HG03045 (cell line): ENCODE measurements around the gene MYADML2.
A peak's percentile ranks its signal among the peaks of the same experiment; 100 is the strongest.

Experiments
- ATAC-seq: cut with Tn5 transposase; IDR thresholded peaks from one replicate; pipeline ENCODE4 v1.9.1; 2021; ENCODE audit warnings: mild to moderate bottlenecking, moderate library complexity; ENCODE audit not compliant: unreplicated experiment

Gene MYADML2

DNA sequence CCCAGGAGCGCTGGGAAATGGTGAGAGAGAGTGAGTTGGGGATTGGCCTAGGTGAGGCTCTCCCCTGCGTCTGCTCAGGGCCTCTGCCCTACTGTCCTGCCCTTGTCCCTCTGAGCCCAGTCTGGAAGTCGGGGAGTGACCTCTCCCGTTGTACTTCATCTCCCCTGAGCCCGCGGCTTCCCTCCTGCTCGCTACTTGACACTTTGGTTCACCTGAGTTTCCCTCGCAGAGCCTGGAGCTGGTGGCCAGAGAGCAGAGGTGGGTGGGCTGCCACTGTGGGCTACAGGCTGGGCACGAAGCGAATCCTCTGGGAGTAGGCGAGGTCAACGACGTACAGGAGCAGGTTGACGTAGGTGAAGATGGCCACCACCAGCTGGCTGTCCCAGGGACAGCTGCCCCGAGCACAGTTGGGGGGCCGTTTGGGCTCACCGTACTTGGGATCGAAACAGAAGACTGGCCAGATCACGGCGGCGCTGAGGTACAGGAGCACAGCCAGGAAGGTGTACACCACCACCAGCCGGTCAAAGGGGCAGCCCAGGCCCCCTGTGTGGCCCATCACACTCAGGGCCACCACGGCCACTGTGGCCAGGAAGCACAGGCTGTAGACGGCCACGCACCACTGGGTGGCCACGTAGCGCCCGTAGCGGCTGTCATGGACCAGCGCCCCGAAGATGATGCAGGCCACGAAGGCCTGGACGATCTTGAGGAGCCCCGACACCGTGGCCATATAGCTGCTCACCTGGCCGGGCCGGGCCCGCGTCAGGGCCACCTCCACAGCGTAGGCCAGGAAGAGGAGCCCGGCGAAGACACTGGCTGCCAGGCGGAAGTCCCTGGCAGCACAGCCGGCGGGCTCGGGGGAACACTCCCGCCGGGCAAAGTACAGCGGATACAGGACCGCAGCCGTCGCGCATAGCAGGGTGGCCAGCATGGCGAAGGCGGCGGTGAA is 6.2 kb downstream of the MYADML2 start:
- no peak for ATAC-seq

DNA sequence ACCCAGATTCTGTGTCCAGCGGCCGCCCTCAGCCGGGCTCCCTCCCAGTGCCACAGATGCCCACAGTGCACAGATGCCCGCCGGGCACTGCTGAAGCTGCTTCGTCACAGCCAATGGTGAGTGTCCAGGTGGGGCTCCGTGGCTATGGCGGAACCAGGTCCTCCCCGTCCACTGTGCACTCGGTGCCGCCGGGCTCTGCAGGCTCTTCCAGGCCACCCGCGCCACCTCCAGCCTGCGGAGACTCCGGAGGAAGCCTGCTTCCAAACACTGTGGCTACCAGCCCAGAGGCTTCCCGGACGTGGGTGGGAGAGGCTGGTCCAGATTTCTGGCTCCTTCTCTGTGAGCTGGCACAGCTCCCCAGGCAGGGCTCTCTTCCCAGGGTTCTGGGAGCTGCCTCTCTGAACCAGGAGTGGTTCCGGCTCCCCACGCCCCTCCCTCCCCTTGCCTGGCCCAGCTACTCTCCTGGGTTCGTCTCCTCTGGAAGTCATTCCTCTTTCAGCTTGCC is 7.1 kb downstream of the MYADML2 start:
- ATAC-seq: no peak

DNA sequence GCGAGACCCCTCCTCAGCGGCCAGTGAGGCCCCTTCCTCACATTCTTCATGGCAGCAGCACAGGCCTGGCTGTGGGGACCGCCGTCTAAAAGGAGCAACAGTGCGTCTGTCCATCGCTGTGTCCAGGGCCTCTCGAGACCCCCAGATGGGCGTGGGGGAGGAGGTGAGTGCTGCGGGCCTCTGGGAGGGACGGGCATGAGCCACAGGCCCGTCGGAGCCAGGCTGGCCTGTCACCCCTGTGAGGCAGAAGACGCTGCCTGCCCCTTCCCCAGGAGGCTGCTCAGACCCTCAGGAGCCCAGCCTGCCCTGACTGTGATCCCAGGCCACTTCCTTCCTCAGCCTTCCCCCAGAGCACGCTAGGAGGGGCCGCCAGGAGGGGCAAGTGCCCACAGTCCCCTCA is 7.8 kb downstream of the MYADML2 start:
- no peak for ATAC-seq

DNA sequence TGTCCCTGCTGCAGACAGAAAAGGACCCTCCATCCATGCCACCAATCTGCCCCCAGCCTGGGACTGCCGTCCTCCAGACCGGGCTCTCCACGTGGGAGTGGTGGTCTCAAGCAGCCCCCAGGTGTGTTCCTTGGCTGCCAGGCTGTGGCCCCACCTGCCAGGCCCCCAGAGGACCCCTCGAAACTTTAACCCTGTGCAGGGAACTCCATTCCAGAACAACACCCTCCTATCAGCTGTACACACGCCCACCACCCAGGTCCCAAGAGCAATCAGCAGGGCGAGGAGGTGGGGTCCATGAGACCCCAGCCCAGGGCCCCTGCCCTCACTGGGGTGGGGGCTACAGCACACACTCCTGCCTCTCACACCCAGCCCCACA is 11.3 kb downstream of the MYADML2 start:
- ATAC-seq: no peak

DNA sequence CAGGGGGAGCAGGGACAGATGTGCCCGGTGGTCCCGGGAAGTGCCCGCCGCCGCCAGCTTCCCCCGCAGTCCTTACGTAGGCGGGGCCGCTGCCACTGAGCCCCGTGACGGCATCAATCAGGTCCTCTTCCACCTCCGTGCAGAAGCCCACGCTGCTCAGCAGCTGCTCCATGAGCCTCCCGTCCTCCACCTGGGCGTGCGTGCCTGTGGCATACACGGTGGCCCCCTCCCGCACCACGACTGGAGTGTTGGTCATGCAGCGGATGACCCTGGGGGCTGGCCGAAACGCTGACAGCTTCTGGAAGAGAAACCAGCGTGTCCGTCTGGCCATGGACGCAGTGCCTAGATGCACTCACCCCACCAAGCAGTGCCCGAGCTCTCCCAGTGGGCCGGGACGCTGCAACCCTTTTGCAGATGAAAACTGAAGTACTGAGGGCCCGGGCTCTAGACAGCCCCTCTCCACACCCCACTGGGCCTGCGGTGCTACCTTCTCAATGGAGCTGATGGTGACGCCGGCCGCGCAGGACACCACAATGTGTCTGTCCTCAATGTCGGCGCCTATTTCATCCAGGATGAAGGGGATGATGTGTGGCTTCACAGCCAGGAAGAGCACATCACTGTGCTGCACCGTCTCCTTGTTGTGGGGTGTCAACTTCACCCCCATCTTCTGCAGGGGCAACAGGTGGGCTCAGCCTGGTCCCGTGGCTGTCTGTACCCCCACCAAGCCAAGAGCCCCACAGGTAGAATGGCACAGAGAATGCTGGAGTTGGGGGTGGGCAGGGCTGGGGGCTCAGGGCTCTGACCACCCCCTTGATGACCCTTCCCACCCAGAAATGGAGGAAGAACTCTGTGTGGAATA is 12.0 kb downstream of the MYADML2 start:
- no peak for ATAC-seq

DNA sequence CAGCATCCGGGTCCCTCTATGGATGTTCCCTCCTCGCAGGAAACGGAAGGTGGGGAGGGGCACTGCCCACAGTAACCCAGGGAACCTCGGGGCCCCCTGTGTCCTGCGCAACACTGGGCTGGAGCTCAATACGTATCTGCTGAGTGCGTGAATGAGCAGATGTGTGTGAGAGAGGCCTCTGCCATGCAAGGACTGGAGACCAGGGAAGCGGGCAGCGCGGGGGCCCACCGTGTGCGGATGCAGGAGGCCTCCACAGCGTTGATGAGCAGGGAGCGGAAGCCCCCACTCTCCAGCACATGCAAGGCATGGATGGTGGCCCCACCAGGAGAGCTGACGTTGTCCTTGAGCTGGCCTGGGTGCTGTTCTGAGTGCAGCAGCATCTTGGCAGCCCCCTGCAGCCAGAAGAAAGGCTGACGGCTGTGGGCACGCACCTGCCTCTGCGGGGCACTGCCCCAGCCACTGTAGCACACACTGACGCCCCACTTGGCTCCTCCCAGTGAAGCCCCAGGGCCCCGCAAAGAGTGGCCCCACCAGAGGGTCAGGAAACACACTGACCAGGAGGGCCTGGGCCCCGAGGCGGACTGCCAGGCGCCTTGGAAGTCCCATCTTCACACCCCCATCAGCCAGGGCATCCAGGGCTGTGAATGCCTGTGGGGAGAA is 12.8 kb downstream of the MYADML2 start:
- no peak for ATAC-seq

DNA sequence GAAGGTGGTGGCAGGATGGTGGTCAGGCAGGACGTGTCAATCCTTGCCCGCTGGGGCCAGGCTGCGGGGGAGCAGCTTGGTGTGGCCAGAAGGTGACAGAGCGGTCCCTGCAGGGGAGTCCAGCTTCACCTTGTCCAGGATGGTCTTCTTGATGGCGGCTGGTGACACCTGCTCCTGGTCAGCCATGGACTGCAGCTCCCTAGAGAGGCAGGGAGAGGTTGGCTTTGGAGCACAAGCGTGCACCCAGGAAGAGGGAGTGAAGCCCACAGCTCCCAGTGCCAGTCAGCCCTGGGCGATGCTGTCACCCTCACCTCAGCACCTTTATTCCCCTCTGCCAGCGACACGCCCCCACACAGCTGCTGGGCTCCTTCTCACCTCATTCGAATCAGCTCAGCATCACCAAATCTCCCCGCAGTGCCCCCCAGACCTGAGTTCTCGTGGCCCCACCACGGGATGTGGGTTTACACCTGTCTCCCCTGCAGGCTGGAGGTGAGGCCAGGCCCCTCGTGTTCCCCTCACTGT is 13.8 kb downstream of the MYADML2 start:
- no peak for ATAC-seq

DNA sequence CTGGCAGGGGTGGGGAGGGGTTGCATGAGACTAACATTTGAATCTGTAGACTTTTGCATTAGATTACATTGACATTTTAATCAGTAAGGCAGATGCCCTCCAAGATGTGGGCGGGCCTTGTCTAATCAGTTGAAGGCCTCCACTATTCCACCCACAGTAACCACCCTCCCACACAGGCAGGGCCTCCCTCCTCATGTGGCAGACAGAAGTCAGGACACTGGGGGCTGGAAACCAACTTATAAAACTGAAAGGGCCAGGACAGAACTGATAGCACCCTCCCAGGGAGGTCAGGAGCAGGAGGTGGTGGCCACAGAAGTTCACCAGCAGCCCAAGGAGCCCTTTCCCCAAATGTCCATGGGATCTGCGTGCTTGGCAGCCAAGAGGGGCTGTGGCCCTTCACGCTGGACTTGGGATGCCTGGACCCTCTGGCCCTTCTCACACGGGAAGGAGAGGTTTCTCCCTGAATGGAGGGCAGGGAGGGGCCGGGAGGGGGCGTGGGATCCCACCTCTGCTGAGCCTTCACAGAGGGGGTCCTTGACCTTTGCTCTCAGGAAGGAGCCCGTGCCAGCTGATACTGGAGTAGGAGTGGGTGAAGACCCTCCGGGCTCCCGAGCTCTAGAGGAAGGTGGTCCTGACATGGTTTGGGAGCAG is 14.6 kb downstream of the MYADML2 start:
- no peak for ATAC-seq

DNA sequence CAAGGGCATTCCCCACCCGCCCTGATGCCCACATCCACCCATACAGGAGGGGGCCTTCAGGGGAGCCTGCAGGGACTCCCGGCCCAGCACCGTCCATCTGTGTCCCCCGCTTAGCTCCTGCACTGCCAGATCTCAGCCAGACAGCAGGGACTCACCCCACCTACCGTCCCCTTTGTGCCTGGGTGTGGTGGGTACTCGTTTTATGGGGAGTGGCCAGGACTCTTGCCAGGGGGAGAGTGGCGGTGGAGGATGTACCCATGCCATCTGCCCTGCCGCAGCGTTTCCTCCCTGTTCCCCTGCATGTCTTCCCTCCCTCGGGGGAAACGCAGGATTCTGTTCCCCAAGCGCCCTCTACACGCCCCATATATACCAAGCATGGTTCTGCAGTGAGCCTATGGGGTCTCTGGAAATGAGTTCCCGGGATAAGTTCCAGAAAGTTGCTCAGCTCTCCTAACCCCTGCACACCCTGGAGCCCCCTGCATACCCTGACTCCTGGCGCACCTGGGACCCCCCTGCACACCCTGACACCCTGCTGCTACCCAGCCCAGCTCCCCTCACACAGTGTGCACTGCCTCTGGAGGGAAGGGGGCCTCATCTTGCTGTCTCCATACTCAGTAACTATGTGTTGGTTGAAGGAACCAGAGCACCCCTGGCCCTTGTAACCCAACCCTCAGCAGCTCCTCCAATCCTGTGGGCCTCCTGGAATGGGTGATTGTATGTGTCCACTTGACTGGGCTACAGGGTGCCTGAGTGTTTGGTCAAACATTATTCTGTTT is 15.3 kb downstream of the MYADML2 start:
- ATAC-seq: no peak

DNA sequence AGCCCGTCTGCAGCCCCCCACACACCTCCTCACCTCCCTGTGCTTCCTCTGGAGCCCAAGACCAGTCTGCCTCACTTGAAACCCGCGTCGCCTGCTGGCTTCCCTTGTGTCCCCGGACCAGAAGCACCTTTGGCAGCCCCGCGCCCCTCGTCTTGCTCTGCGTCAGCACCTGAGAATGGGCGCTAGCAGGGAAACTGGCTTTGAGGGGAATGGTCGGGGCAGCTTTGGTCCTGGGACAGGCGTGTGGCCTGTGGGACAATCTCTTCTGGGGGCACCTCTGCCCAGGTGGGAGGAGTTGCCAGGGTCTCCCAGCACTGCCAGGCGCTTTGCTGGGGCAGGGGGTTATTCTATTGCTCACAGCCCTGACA is 15.9 kb downstream of the MYADML2 start:
- ATAC-seq: no peak

DNA sequence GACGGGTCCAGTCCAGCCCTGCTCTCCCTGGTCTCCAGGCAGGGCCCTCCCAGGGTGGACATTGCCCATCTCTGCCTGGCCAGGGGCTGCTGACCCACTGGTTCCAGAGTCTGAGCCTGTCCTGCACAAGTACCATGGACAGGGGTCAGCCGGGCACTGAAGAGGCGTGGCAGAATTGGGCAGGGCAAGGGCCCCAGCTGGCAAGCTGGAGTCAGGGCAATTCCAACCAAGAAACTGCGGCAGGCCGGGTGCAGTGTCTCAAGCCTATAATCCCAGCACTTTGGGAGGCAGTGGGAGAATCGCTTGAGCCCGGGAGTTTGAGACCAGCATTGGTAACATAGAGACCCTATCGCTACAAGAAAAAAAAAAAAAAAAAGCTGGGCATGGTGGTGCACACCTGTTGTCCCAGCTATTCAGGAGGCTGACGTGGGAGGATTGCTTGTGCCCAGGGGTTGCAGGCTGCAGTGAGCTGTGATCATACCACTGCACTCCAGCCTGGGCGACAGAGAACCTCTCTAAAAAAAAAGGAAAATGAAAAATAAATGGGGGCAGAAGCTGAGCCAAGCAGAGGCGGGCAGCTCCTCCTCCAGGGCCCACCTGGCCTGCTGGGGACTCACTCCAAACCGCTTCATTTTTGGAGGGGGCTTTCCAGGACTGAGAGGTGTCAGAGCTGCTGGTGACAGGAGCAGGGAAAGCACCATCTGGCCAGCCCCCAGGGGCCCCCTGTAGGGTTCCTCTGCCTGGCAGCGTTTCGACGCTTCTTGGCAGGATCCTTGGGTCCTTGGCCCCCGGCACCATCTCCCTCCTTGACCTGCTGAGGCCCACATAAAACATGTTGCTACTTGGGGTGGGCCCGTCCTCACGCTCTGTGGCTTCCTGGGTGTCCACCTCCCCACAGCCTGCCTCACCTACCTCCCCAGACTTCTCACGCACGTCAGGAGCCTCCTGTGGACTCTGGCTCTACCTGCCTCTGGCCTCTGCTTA is 16.6 kb downstream of the MYADML2 start:
- no peak for ATAC-seq

DNA sequence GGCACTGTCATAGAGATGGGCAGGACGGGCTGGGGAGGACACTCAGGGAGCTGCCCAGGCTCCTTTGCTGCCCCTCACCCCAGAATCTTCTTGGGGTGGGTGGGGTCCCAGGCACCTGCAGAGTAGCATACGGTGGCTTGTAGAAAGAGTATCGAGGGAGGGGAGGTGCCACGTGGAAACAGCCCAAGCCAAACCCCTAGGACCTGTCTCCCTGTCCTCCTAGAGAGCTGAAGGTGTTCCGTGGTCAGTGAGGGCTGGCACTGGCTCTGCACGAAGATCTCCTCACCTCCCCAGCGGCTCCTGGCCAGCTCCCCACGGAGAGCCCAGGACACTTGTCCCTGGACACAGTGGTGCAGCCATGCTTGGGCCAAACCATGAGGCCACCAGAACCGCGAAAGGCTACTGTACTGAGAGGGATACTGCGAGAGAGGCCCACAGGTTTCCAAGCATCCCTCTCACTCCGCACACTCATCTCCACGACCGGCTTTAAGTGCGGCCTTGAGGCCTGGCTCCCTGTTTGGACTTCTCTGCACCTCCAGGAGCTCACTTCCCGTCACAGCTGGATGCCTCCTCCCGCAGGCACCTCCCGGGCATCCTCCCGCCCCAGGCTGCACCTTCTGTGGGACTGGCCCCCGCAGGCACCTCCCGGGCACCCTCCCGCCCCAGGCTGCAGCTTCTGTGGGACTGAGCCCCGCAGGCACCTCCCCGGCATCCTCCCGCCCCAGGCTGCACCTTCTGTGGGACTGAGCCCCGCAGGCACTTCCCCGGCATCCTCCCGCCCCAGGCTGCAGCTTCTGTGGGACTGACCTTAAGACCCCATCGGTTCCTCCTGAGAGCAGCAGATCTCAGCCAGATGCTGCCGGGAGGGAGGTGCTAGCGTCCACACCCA is 17.5 kb downstream of the MYADML2 start:
- no peak for ATAC-seq

DNA sequence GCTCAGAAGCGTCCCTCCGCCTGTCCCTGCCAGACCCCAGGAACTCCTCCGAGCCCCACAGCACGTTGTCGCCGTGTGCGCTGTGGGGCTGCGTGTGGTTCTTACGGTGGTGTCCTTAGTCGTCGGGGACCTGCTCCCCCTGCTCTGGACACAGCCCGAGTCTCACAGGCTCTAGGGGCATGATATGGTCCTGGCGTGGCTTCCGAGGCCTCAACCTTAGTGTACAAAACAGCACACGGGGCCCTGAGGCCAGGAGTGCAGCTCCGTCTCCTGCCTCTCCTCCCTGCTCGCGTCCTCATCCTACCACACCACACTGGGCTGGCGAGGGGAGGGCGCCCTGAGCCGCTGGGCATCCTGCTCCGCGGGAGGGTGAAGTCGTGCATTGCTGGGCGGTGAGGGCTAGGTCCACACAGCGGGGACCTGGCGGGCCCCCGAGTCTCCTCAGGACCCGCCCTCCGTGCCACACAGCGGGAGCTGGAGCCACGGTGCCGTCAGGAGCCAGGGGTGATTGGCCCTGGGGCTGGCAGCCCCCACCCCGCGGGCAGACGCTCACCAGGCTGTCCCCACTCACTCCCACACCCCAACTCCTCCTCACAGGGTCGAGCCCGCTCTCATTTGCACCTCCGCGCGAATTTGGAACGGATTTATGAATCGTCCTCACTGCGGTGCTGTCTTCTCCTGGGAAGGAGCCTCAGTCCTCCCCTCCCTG is 18.3 kb downstream of the MYADML2 start:
- ATAC-seq: no peak

DNA sequence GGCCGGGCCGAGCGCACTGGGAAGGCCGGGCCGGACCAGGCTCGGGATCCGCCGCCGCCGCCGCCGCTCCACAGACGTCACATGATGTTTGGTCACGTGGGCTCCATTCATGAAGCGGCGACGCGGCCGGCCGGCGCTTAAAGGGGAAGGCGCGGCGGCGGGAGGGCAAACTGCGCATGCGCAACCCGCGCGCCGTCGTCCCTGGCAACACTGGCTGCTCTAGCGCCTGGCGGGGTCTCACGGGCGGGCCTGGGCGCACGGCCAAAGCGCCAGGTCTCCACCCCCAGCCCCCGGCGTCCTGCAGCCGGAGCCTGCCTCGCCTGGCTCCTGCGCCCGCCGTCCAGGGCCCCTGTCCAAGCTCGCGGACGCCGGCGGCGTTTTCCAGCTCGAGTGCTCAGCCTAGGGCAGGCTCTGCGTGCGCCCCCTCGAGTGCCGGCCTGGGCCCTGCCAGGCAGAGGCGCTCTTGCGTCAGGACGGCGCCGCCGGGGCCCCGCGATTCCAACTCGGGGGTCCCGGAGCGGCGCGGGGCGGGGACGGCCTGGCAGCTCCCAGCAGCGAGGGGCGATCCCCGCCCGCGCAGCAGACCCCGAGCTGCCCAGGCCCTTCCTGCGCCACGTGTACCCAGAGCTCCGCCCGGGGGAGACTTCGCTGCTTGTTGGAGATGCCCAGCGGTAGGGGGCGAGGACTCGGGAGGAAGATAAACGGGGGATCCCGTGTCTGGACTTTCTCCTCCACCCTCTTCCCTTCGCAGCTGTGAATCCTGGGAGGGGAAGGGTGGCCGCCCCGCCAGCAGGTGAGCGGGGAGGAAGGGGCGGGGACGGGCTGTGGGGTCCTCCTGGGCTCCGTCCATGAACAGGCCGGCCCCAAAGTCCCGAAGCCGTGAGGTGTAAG is 19.1 kb downstream of the MYADML2 start, which contains the start of gene MAFG:
MAFG (minus strand) TSS at position 83 of the 891 bp plus-strand sequence. CDS start 4,550 bp downstream, outside the sequence.
- peak; percentile 61 for ATAC-seq

DNA sequence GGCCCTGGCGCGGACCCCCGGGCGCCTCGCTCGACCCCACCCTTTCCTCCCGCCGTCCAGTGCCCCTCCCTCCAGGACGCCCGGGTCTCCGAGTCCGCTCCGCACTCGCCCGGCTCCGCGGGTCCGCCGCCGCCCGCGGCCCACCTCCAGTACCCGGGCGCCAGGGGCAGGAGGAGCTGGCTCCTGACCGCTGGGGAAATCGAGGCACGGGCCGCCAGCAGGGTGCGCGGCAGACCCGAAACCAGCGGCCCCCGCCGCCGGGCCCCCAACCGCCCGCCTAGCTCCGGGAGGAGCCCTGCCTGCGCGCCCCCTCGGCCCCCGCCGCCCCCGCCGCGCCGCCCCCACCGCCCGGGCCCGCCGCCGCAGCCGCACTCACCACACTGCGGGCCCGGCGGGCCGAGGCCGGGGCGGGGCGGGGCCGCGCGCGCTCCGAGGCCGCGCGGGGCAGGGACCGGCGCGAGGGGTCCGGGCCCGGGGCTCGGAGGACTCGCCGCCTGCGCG is 19.8 kb downstream of the MYADML2 start:
- ATAC-seq: peak; percentile 10
